K562 (cell line): Measurements from ENCODE around the gene SMYD1. TPM values are rescaled to one million over a fixed set of nuclear protein-coding genes. Genes with fewer than 3 reads are reported as not detected.

Source experiments
- ATAC-seq: fragments of 200-7000 bp; cut with Tn5 transposase; 3 replicates; pipeline ENCODE4 v1.9.1; 2020; ENCODE audit warnings: moderate library complexity
- BruUV-seq: library from RNA; stranded (reverse); fragments of 400-500 nt; replicated peaks from 2 replicates; lab custom pipeline; 2021; lab: Mats Ljungman, UMichigan
- CTCF ChIA-PET: fragments of 300-600 bp; formaldehyde crosslinking; extraction: SDS; loops from one replicate; lab custom pipeline; 2021; ENCODE audit warnings: low intra/inter-chr PET ratio; lab: Yijun Ruan, JAX
- POLR2A ChIA-PET: fragments of 300-600, 350-650 bp; sonication (Branson Sonifier 250); formaldehyde crosslinking; extraction: SDS; loops from one replicate; lab custom pipeline; 2021; ENCODE audit warnings: antibody characterized with exemption, inconsistent platforms; lab: Yijun Ruan, JAX
- DNase-seq, 4 experiments: peaks; one replicate each; pipeline versions ENCODE4 v3.0.0 to v3.0.0-alpha.2; 2011 to 2018; ENCODE audit warnings: low spot score in 3 of 4, mixed read lengths in 3 of 4; ENCODE audit errors: extremely low read depth in 1 of 4
- FAIRE-seq: peaks from 2 replicates; lab custom pipeline; 2011; peaks lifted over from hg19 to GRCh38; lab: Jason Lieb, UNC
- H2AFZ ChIP-seq: 2 replicates; pipeline ENCODE4 v1.6.0; 2011; ENCODE audit warnings: low read depth, low read length, control low read depth, inconsistent platforms
- H3K27ac ChIP-seq: fragments of 200-600 bp; 3 replicates; pipeline ENCODE4 v1.8.0; 2011; ENCODE audit warnings: low read depth, mild to moderate bottlenecking, control low read depth, inconsistent platforms, low read length, moderate library complexity, mixed read lengths; ENCODE audit errors: extremely low read depth
- H3K27me3 ChIP-seq, 2 experiments: fragments of 300-600 bp in 1 of 2; 2 replicates in 1 of 2; 3 replicates in 1 of 2; pipeline versions ENCODE4 v1.6.0 to v1.8.0; 2011; ENCODE audit warnings: inconsistent platforms in 2 of 2, low read length in 2 of 2, mild to moderate bottlenecking in 1 of 2, mixed read lengths in 1 of 2, moderate library complexity in 1 of 2; ENCODE audit not compliant: control insufficient read depth in 2 of 2, insufficient read depth in 2 of 2
- H3K36me3 ChIP-seq: fragments of 300-600 bp; 3 replicates; pipeline ENCODE4 v1.8.0; 2011; ENCODE audit warnings: mild to moderate bottlenecking, low read length, inconsistent platforms; ENCODE audit not compliant: control insufficient read depth, insufficient read depth
- H3K4me1 ChIP-seq, 2 experiments: fragments of 200-600 bp in 1 of 2; replicated peaks in 1 of 2; 2 replicates in 1 of 2; 3 replicates in 1 of 2; pipeline versions ENCODE4 v1.5.1 to v1.8.0; 2011; ENCODE audit warnings: inconsistent platforms in 2 of 2, low read length in 2 of 2, mild to moderate bottlenecking in 1 of 2, mixed read lengths in 1 of 2, moderate library complexity in 1 of 2; ENCODE audit not compliant: control insufficient read depth in 2 of 2, insufficient read depth in 2 of 2
- H3K4me2 ChIP-seq: 2 replicates; pipeline ENCODE4 v1.6.1; 2011; ENCODE audit warnings: low read length, control low read depth, inconsistent platforms, mixed read lengths; ENCODE audit not compliant: insufficient read depth
- H3K4me3 ChIP-seq: fragments of 200-600 bp; sonication (generic), shearing (Covaris generic); 2 replicates; pipeline ENCODE4 v1.5.1; 2016; ENCODE audit warnings: control low read depth, inconsistent platforms
- H3K79me2 ChIP-seq: fragments of 200-600 bp; 3 replicates; pipeline ENCODE4 v1.8.0; 2011; ENCODE audit warnings: low read length, inconsistent platforms; ENCODE audit not compliant: control insufficient read depth, insufficient read depth
- H3K9ac ChIP-seq, 2 experiments: 2 replicates each; pipeline versions ENCODE4 v1.6.0 to v1.6.1; 2011; ENCODE audit warnings: low read depth in 2 of 2, low read length in 2 of 2, control low read depth in 1 of 2, inconsistent platforms in 1 of 2, mild to moderate bottlenecking in 1 of 2, mixed read lengths in 1 of 2; ENCODE audit not compliant: insufficient read depth in 1 of 2
- H3K9me1 ChIP-seq: one replicate; pipeline ENCODE4 v1.6.0; 2011; ENCODE audit warnings: inconsistent platforms, mild to moderate bottlenecking, low read length, moderate library complexity; ENCODE audit not compliant: control insufficient read depth, insufficient read depth
- H3K9me3 ChIP-seq: replicated peaks from 2 replicates; pipeline ENCODE4 v1.5.1; 2011; ENCODE audit warnings: low read depth, low read length, inconsistent platforms; ENCODE audit not compliant: control insufficient read depth, insufficient read depth
- H4K20me1 ChIP-seq: replicated peaks from 2 replicates; pipeline ENCODE4 v1.6.1; 2011; ENCODE audit warnings: low read length, inconsistent platforms, mixed read lengths; ENCODE audit not compliant: control insufficient read depth, insufficient read depth
- CEBPG ChIP-seq, 3 experiments: fragments of 200-800 bp in 1 of 3; sonication (Bioruptor generic) in 1 of 3; sonication (generic) in 1 of 3; formaldehyde crosslinking in 1 of 3; IDR thresholded peaks in 2 of 3; conservative IDR thresholded peaks in 1 of 3; 2 replicates each; pipeline versions ENCODE4 v1.6.1 to v1.8.0; 2016 to 2022; ENCODE audit warnings: missing compliant biosample characterization in 2 of 3, missing genetic modification characterization in 2 of 3, mild to moderate bottlenecking in 1 of 3, missing genetic modification reagents in 1 of 3
- HMBOX1 ChIP-seq: sonication (generic); IDR thresholded peaks from 2 replicates; pipeline ENCODE4 v1.6.1; 2016
- MEIS2 ChIP-seq: fragments of 450-650 bp; IDR thresholded peaks from 2 replicates; pipeline ENCODE4 v1.6.1; 2014; ENCODE audit warnings: mild to moderate bottlenecking; ENCODE audit not compliant: partially characterized antibody
- RFX1 ChIP-seq: fragments of 450-650 bp; IDR thresholded peaks from 2 replicates; pipeline ENCODE4 v1.6.1; 2016; ENCODE audit warnings: mild to moderate bottlenecking, moderate library complexity
- SRSF7 ChIP-seq: fragments of 200-400 bp; formaldehyde crosslinking; optimal IDR thresholded peaks from 2 replicates; pipeline ENCODE3; 2017; ENCODE audit warnings: mild to moderate bottlenecking, low read depth, low read length
- WGBS: fragments of 100-300 bp; shearing (Covaris generic); methylation state at CpG from one replicate; pipeline ENCODE4 v1.1.6; 2016; ENCODE audit warnings: low coverage, mixed read lengths; ENCODE audit not compliant: insufficient coverage; ENCODE audit errors: missing lambda C conversion rate; 5-methylcytosine and 5-hydroxymethylcytosine counted together
- in situ Hi-C: fragments of 300-500 bp; cut with MboI; formaldehyde crosslinking; loops from 4 replicates; pipeline ENCODE4 v1.15.0; 2018; ENCODE audit warnings: inconsistent platforms, mixed read lengths
- intact Hi-C: fragments of 100-400 bp; cut with micrococcal nuclease; formaldehyde crosslinking; loops from 2 replicates; pipeline ENCODE4 v1.14.2; 2022
- polyA plus RNA-seq, 8 experiments: library from polyadenylated mRNA; depleted of rRNA in 4 of 8; stranded (reverse) in 5 of 8; unstranded in 3 of 8; fragments of >200 nt; fragmentation: Nextera tagmentation in 2 of 8; fragmentation: Illumina TruSeq in 1 of 8; extraction: Ambion mirVana in 2 of 8; extraction: Trizol in 1 of 8; gene quantifications; 2 replicates each; pipeline versions ENCODE4 v1.2.1 to v1.2.3, GENCODE V29; 2011 to 2014; ENCODE audit warnings: inconsistent platforms in 1 of 8, missing spikeins in 1 of 8
- total RNA-seq, 7 experiments: library from RNA; depleted of rRNA in 6 of 7; stranded (reverse); fragments of >200 nt in 6 of 7; fragmentation: Illumina TruSeq in 2 of 7; extraction: Trizol in 2 of 7; gene quantifications; 2 replicates each; pipeline versions ENCODE4 v1.2.1 to v1.2.3, GENCODE V29; 2011 to 2021; ENCODE audit warnings: low replicate concordance in 1 of 7

SMYD1 gene
- total and polyA plus RNA-seq, 9 of the 15 experiments (the other 6 are each of a cell fraction or from before 2014, with no cell fraction given): not detected

GRCh38 chr2:88100489-88100858 is 32.8 kb downstream of the SMYD1 start:
- no peaks in the 10 kb centered on the region for H3K9me3 ChIP-seq
- no peak for DNase-seq
- intact Hi-C loops (no loop called here), in situ Hi-C loops (no loop called here)
- H3K4me2 ChIP-seq: no peak overlapping the region
- ChIA-PET POLR2A (interaction anchor here (1.0 kb wide), 1 partner anchor 9 kb away, joined by 3 read pairs; no protein-coding TSS in a partner anchor), CTCF (no interaction called here)
- no peaks in the 10 kb centered on the region for H4K20me1 ChIP-seq
- no peak overlapping the region for H2AFZ ChIP-seq
- H3K9ac ChIP-seq: no peak overlapping the region
- H3K4me3 ChIP-seq: no peak overlapping the region
- peaks cover 9 to 20% of the 10 kb centered on the region in 2 experiments for H3K27me3 ChIP-seq
- H3K79me2 ChIP-seq: no peaks in the 10 kb centered on the region
- FAIRE-seq: no peak
- no peak for ATAC-seq
- WGBS: 21% methylated on average over 3 of the region's 3 CpGs
- H3K9me1 ChIP-seq: no peaks in the 10 kb centered on the region
- H3K36me3 ChIP-seq: no peaks in the 10 kb centered on the region
- H3K4me1 ChIP-seq: peaks cover 0 to 4% of the 10 kb centered on the region in 2 experiments; a peak in 2 of 5 replicates
- peak; percentile 35; the same call in 1 of the 2 replicates for TF ChIP-seq HMBOX1
- no peak for TF ChIP-seq SRSF7
- TF ChIP-seq RFX1: no peak
- TF ChIP-seq CEBPG (CRISPR knock-in tag; IDR thresholded peaks at IDR 0.05): no peak
- peak in 1 of 2 experiments; percentile 77; a peak in 1 of 4 replicates for TF ChIP-seq CEBPG (tag; conservative IDR thresholded peaks at IDR 0.05 in 1 of 2, IDR thresholded peaks at IDR 0.05 in 1 of 2)
- peak; percentile 53 for TF ChIP-seq MEIS2
- BruUV-seq: no TSS peak
- no peak overlapping the region for H3K27ac ChIP-seq
